Vagina (tissue), 2 donors: ENCODE measurements around the gene NELFA.

Source experiments
- POLR2A ChIP-seq, 2 donors: fragments of 450-650 bp; IDR thresholded peaks; one replicate each; pipeline ENCODE4 v1.6.1; 2017; ENCODE audit warnings: antibody characterized with exemption in 2 of 2, mild to moderate bottlenecking in 2 of 2, moderate library complexity in 2 of 2
- TF ChIP-seq, protein P1 (sequence below), 3 experiments: fragments of 450-650 bp in 2 of 3; fragments of 200-600 bp in 1 of 3; sonication (generic) in 1 of 3; IDR thresholded peaks; one replicate each; pipeline ENCODE4 v1.5.1; 2017 to 2019; ENCODE audit warnings: antibody characterized with exemption in 3 of 3, mild to moderate bottlenecking in 2 of 3, moderate library complexity in 2 of 3

DNA sequence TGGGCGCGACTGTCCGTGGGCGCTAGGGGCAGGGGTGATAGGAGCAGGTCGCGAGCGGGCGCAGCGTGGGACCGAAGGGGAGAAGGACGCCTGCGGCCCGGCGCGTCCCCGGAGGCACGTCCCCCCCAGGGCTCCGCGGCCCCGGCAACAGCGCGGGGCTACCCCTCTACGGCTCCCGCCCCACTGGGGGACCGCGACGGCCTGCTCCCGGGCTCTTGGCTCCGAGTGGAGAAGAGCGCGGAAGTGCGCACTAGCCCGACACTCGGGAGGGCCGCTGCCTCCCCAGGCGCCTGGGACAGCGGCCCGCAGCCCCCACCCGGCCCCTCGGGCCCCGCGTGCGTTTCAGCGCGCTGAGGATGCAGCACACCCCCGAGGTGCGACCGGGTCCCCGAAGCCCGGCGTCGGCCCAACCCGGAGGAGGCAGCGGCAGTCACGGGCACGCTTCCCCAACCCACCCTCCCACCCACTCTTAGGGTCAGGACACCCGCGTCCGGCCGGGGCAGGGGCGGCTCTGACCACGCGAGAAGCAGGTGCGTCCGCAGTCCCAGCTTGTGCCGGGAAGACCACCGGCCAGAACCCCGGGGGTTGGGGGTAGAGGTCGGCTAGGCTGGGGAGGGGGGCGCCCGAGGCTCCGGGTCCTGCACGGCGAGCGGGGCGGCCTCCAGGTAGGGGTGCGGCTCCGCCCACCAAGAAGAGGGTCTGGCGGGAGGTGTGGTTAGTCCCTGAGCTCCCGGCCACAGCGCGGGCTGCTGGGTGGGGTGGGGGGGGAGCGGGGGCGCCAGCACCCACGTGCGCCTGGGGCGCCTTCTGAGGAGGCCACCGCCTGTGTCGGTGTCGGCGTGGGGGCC is 31.8 kb upstream of the NELFA start:
- TF ChIP-seq, protein P1, sequence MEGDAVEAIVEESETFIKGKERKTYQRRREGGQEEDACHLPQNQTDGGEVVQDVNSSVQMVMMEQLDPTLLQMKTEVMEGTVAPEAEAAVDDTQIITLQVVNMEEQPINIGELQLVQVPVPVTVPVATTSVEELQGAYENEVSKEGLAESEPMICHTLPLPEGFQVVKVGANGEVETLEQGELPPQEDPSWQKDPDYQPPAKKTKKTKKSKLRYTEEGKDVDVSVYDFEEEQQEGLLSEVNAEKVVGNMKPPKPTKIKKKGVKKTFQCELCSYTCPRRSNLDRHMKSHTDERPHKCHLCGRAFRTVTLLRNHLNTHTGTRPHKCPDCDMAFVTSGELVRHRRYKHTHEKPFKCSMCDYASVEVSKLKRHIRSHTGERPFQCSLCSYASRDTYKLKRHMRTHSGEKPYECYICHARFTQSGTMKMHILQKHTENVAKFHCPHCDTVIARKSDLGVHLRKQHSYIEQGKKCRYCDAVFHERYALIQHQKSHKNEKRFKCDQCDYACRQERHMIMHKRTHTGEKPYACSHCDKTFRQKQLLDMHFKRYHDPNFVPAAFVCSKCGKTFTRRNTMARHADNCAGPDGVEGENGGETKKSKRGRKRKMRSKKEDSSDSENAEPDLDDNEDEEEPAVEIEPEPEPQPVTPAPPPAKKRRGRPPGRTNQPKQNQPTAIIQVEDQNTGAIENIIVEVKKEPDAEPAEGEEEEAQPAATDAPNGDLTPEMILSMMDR (IDR thresholded peaks at IDR 0.05), result no peak
- TF ChIP-seq POLR2A (IDR thresholded peaks at IDR 0.05), result no peak
